Prostate gland (tissue), 2 donors: ENCODE measurements around the gene MNX1. TPM values are rescaled to one million over a fixed set of nuclear protein-coding genes. Genes with fewer than 3 reads are reported as not detected.

Experiments
- DNase-seq: peaks from one replicate; pipeline ENCODE4 v3.0.0-alpha.2; 2019; ENCODE audit warnings: low spot score
- H3K27ac ChIP-seq, 2 donors: fragments of 200-600 bp; sonication (generic); 2 replicates each; pipeline ENCODE4 v1.5.1; 2017 to 2019
- H3K27me3 ChIP-seq: fragments of 200-600 bp; sonication (generic); replicated peaks from 2 replicates; pipeline ENCODE4 v1.5.1; 2019; ENCODE audit not compliant: insufficient read depth
- H3K36me3 ChIP-seq, 2 donors: fragments of 200-600 bp; sonication (generic); 1 replicate in 1 of 2; 2 replicates in 1 of 2; pipeline versions ENCODE4 v1.5.1 to v1.8.1; 2017 to 2019
- H3K4me1 ChIP-seq: fragments of 200-600 bp; sonication (generic); replicated peaks from 2 replicates; pipeline ENCODE4 v1.5.1; 2019
- H3K4me3 ChIP-seq, 2 donors: fragments of 200-600 bp; sonication (generic); 2 replicates each; pipeline ENCODE4 v1.5.1; 2017 to 2019
- H3K9me3 ChIP-seq: fragments of 200-600 bp; sonication (generic); 2 replicates; pipeline ENCODE4 v1.5.1; 2017
- POLR2A ChIP-seq: fragments of 450-650 bp; IDR thresholded peaks from one replicate; pipeline ENCODE4 v1.6.1; 2016; ENCODE audit warnings: antibody characterized with exemption, mild to moderate bottlenecking
- POLR2AphosphoS5 ChIP-seq: sonication (generic); formaldehyde crosslinking; IDR thresholded peaks from one replicate; pipeline ENCODE4 v1.6.1; 2017; ENCODE audit warnings: antibody characterized with exemption
- WGBS: methylation state at CpG from one replicate; pipeline ENCODE4 v1.1.5; 2018; 5-methylcytosine and 5-hydroxymethylcytosine counted together
- intact Hi-C: fragments of 100-400 bp; cut with DNase I; formaldehyde crosslinking; loops from one replicate; pipeline ENCODE4 v1.14.2; 2022
- total RNA-seq, 2 donors: library from RNA; depleted of rRNA; stranded (reverse); fragments of >200 nt; gene quantifications; one replicate each; pipeline ENCODE4 v1.1.0, GENCODE V29; 2016
- TF ChIP-seq, protein P1 (sequence below), 4 experiments: fragments of 200-600 bp in 2 of 4; fragments of 450-650 bp in 2 of 4; sonication (generic) in 2 of 4; IDR thresholded peaks; 1 replicate in 3 of 4; 2 replicates in 1 of 4; pipeline ENCODE4 v1.5.1; 2016 to 2019; ENCODE audit warnings: antibody characterized with exemption in 4 of 4, mild to moderate bottlenecking in 2 of 4, moderate library complexity in 2 of 4

Gene MNX1
- total RNA-seq, 2 donors from 2014 or later = 2.2 to 2.9 TPM

DNA sequence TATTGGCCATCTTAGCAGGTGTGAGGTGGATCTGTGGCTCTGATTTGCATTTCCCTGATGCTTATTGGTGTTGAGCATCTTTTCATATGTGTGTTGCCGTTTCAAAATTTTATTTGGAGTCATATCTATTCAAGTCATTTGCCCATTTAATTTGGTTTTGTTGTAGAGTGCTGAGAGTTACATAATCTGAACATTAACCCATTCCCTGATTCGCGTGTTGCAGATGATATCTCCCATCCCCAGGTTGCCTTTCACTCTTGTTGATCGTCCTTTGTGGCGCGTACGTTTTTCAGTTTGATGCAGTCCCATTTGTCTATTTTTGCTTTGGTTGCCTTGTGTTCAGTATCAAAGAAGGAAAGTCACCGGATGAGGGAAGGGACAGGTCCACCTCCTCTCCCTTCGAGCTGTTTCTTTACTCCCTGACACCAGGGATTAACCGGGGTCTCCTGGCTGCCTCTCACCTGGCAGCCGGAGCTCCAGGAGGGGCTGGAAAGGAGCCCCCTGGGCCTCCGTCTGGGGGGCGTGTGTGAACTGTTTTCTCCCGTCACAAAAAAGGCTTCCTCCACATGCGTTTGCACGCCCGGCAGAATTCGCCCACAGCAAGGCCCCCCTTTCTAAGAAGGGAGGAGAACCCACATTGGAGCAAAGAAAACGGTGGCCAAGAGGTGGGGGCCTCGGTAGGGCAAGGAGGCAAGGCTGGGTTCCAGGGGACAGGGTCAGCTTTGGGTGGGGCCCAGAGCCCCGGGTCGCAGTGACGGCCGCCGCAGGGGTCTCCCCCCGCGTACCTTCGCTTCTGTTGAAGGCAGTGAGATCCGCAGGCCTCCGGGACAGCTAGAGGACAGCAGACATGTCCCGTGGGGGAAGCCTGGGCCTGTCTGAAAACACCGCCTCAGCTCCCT, 8.3 kb downstream of the MNX1 start:
- WGBS = 8% methylated on average over 31 of the region's 32 CpGs
- intact Hi-C loops = no loop called here
- TF ChIP-seq POLR2AphosphoS5 (no peak), POLR2A (no peak)
- TF ChIP-seq, protein P1, sequence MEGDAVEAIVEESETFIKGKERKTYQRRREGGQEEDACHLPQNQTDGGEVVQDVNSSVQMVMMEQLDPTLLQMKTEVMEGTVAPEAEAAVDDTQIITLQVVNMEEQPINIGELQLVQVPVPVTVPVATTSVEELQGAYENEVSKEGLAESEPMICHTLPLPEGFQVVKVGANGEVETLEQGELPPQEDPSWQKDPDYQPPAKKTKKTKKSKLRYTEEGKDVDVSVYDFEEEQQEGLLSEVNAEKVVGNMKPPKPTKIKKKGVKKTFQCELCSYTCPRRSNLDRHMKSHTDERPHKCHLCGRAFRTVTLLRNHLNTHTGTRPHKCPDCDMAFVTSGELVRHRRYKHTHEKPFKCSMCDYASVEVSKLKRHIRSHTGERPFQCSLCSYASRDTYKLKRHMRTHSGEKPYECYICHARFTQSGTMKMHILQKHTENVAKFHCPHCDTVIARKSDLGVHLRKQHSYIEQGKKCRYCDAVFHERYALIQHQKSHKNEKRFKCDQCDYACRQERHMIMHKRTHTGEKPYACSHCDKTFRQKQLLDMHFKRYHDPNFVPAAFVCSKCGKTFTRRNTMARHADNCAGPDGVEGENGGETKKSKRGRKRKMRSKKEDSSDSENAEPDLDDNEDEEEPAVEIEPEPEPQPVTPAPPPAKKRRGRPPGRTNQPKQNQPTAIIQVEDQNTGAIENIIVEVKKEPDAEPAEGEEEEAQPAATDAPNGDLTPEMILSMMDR (IDR thresholded peaks at IDR 0.05) = no peak

DNA sequence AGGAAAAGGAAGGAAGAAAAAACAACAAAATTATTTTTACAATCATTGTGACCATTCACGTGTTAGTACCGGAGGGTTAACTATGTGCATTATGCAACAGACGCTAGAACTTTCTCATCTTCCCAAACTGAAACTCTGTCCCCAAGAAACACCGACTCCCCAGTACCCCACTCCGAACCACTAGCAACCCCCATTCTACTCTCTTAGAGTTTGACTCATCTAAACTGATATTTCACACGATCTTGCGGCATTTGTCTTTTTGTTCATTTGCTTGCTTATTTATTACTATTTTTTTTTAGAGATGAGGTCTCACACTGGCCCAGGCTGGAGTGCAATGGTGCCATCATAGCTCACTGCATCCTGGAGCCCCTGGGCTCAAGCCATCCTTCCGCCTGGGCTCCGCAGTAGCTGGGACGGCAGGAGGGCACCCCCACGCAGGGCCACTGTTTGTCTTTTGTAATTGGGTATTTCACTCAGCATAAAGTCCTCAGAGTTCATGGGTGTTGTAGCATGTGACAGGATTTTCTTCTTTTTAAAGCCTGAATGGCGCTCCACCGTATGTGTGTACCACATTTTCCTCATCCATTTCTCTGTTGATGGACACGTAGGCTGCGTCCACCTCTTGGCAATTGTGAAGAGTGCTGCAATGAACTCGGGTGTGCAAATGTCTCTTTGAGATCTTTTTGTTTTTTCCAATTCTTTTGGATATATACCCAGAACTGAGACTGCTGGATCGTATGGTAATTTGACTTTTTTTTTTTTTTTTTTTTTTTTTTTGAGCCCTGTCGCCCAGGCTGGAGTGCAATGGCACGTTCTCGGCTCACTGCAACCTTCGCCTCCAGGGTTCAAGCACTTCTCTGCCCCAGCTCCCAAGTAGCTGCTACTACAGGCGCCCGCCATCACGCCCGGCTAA, 9.5 kb downstream of the MNX1 start:
- H3K4me3 ChIP-seq = peak overlapping the region in 1 of 2 donors; percentile 34
- no peak overlapping the region for H3K27ac ChIP-seq
- 18% methylated on average over 25 of the region's 25 CpGs for WGBS
- DNase-seq = no peak
- H3K9me3 ChIP-seq = no peaks in the 10 kb centered on the region
- H3K4me1 ChIP-seq = peaks cover 8% of the 10 kb centered on the region
- no peaks in the 10 kb centered on the region for H3K36me3 ChIP-seq
- peaks cover 37% of the 10 kb centered on the region for H3K27me3 ChIP-seq
- intact Hi-C loops = no loop called here
- TF ChIP-seq, protein P1 (IDR thresholded peaks at IDR 0.05) = no peak
- TF ChIP-seq POLR2A (no peak), POLR2AphosphoS5 (no peak)

More for the DNA sequence above, 8.3 kb downstream of the MNX1 start:
- H3K27ac ChIP-seq = no peak overlapping the region
- H3K4me3 ChIP-seq = no peak overlapping the region
- no peaks in the 10 kb centered on the region for H3K36me3 ChIP-seq
- peaks cover 49% of the 10 kb centered on the region for H3K27me3 ChIP-seq
- H3K4me1 ChIP-seq = peaks cover 8% of the 10 kb centered on the region
- H3K9me3 ChIP-seq = no peaks in the 10 kb centered on the region
- no peak for DNase-seq

DNA sequence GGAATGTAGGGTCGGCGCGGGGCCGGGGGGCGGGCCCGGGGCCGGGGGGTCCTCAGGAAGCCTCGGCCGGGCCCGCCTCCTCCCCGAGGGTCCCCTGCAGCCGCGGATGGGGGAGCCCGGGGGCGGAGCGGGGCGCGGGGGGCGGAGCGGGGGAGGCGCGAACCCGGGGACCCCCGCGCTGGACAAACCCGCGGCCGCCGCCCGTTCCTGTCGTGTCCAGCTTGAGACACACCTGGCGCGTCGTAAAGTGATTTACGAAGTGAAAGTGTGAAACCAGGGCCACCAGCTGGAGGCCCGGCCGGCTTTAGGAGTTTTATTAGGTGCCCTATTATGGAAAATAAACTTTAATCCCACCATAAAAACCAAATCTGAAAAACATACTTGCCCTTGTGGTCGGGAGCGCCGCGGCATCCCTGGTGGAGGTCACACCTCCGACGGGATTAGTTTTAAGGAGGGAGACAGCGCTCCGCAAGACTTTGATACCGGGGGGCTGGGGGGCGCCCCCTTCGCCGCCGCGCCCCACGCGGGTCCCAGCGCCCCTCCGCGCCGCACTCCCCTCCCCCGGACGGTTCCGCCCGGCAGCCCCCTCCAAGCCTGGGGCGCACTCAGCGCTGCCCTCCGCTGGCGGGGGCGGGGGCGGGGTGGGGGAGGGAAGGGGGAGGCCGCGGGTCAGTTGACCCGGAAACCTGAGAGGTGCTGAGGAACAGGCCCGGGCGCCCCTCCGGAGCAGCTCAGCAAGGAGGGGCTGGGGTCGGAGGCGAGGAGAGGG, 10.3 kb downstream of the MNX1 start:
- Histone ChIP-seq H3K9me3 (no peaks in the 10 kb centered on the region), H3K4me1 (peaks cover 8% of the 10 kb centered on the region), H3K27me3 (peaks cover 31% of the 10 kb centered on the region), H3K27ac (no peak overlapping the region), H3K36me3 (no peaks in the 10 kb centered on the region), H3K4me3 (peak overlapping the region; percentile 25 to 34)
- TF ChIP-seq, protein P1 (IDR thresholded peaks at IDR 0.05) = no peak
- TF ChIP-seq POLR2A (no peak), POLR2AphosphoS5 (no peak)
- intact Hi-C loops = no loop called here
- DNase-seq = no peak
- under 1% methylated on average over 66 of the region's 75 CpGs for WGBS

DNA sequence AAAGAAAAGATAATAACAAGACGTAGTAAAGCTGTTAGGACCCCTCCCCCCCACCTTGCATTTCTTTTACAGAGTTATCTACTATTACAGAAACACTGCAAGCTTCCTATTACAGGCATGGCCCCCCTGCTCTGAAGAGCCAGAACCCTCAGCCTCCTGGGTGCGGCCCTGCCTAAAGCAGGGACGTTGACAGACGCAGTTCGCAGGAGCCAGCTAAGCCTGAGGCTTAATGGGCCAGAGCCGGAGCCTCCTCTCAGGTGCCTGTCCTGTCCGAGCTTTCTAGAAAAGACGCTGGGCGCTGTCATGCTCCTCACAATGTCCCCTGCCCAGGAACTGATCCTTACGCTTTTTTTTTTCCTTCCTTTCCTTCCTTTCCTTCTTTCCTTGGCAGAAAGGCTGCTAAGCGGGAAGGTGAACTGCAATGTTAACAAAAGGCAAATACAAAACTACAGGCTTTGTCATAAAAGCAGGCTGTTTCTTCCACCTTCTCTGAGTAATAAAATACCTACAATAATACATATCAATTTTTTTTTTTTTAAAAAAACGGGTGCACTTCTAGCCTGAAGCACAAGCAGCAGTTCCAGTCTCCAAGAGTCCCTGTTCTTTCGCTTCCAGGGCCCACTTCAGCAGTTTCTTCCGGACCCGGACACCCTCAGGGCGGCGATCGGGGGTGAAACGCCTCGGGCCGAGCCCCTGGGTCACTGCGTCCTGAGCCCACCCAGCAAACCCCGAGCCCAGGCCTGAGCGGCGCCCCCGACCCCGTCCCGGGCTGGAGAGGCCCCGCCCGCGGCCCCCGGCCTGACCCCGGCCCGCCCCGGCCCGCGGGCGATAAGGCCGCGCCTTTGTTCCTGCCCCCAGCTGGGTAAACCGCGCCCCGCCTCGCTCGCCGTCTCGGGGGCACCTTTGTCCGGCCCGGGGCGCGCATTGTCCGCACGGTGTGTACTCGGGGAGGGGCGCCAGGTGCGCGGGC, 11.2 kb downstream of the MNX1 start:
- Histone ChIP-seq H3K27ac (no peak overlapping the region), H3K36me3 (no peaks in the 10 kb centered on the region), H3K4me3 (peak overlapping the region; percentile 25 to 34), H3K27me3 (peaks cover 31% of the 10 kb centered on the region), H3K9me3 (no peaks in the 10 kb centered on the region), H3K4me1 (peaks cover 8% of the 10 kb centered on the region)
- intact Hi-C loops = no loop called here
- no peak for DNase-seq
- no peak for TF ChIP-seq POLR2A
- TF ChIP-seq, protein P1 (IDR thresholded peaks at IDR 0.05) = no peak
- TF ChIP-seq POLR2AphosphoS5 = no peak
- WGBS = 16% methylated on average over 41 of the region's 57 CpGs
